Left cardiac atrium (tissue), 2 donors: ENCODE results near the gene SNAPC1. TPM values are rescaled to one million over a fixed set of nuclear protein-coding genes. Genes with fewer than 3 reads are reported as not detected.

Source experiments
- total RNA-seq, 2 donors: library from RNA; stranded (reverse); fragmentation: NEBNext Ultra II Directional; extraction: Animal tissue kit (Norgen Biotek cat#: 25700); gene quantifications; one replicate each; pipeline ENCODE4 v1.2.1, GENCODE V29; 2021
- donor health status: DM: no; HTN: yes; CAD: no; lungs with severe emphysema.
- donor health status: DM: yes; HTN: yes; CAD: no.

The SNAPC1 gene
- total RNA-seq, 2 donors from 2014 or later: 6.8 to 9.6 TPM

Other genes starting within 250 kb of the SNAPC1 start
- 100 to 1,000 TPM in 1 of 2 donors, 10 to 100 TPM in 1; 50.9 to 109 TPM for gene HIF1A, start 66.9 kb upstream of the SNAPC1 start, total RNA-seq
- gene SYT16, start 50.3 kb downstream of the SNAPC1 start, total RNA-seq: under 1 TPM; 0.32 to 0.60 TPM